ENCODE measurements around the gene ANKS1B. TPM values are rescaled to one million over a fixed set of nuclear protein-coding genes. Genes with fewer than 3 reads are reported as not detected.
"Not testable (repeated sequence)": the region's sequence is repeated elsewhere in the genome, so short reads cannot be mapped to it uniquely, and the experiment has no call there.

The ANKS1B gene
- total RNA-seq, 1 experiment from 2014 or later, result 0.11 TPM

- DNase-seq (ENCODE audit: low read depth), result no peak
These were observed 705.8 kb downstream of the ANKS1B start for GRCh38 chr12:99278899-99279298.

- no peak for DNase-seq (ENCODE audit: low read depth)
These were observed 707.0 kb downstream of the ANKS1B start for GRCh38 chr12:99277591-99278379.

- peak; percentile 31 for DNase-seq (ENCODE audit: low read depth)
These were observed 713.7 kb downstream of the ANKS1B start for GRCh38 chr12:99271071-99271470.

GRCh38 chr12:99267038-99267437 is 717.7 kb downstream of the ANKS1B start:
- DNase-seq (ENCODE audit: low read depth), result no peak

GRCh38 chr12:99265648-99266047 is 719.1 kb downstream of the ANKS1B start:
- DNase-seq (ENCODE audit: low read depth), result no peak

GRCh38 chr12:99261256-99261655 is 723.5 kb downstream of the ANKS1B start:
- no peak for DNase-seq (ENCODE audit: low read depth)

GRCh38 chr12:99260456-99260996 is 724.2 kb downstream of the ANKS1B start:
- no peak for DNase-seq (ENCODE audit: low read depth)

- no peak for DNase-seq (ENCODE audit: low read depth)
These were observed 725.4 kb downstream of the ANKS1B start for GRCh38 chr12:99259040-99259934.

- DNase-seq (ENCODE audit: low read depth), result no peak
These were observed 727.1 kb downstream of the ANKS1B start for GRCh38 chr12:99257672-99258071.

- no peak for DNase-seq (ENCODE audit: low read depth)
These were observed 731.7 kb downstream of the ANKS1B start for GRCh38 chr12:99253068-99253467.

- DNase-seq (ENCODE audit: low read depth), result no peak
These were observed 734.6 kb downstream of the ANKS1B start for GRCh38 chr12:99250091-99250490.

- DNase-seq (ENCODE audit: low read depth), result no peak
These were observed 735.2 kb downstream of the ANKS1B start for GRCh38 chr12:99249543-99249942.

- not testable (repeated sequence) for DNase-seq (ENCODE audit: low read depth)
These were observed 746.7 kb downstream of the ANKS1B start for GRCh38 chr12:99237907-99238538.

- no peak for DNase-seq (ENCODE audit: low read depth)
These were observed 749.4 kb downstream of the ANKS1B start for GRCh38 chr12:99235381-99235780.

GRCh38 chr12:99234702-99235101 is 750.0 kb downstream of the ANKS1B start:
- DNase-seq (ENCODE audit: low read depth), result no peak

GRCh38 chr12:99232324-99232723 is 752.4 kb downstream of the ANKS1B start:
- no peak for DNase-seq (ENCODE audit: low read depth)

- no peak for DNase-seq (ENCODE audit: low read depth)
These were observed 753.7 kb downstream of the ANKS1B start for GRCh38 chr12:99231031-99231430.

- no peak for DNase-seq (ENCODE audit: low read depth)
These were observed 760.5 kb downstream of the ANKS1B start for GRCh38 chr12:99224237-99224636.

- DNase-seq (ENCODE audit: low read depth), result no peak
These were observed 761.2 kb downstream of the ANKS1B start for GRCh38 chr12:99223579-99223978.

- no peak for DNase-seq (ENCODE audit: low read depth)
These were observed 771.7 kb downstream of the ANKS1B start for GRCh38 chr12:99213047-99213446.

- DNase-seq (ENCODE audit: low read depth), result no peak
These were observed 772.5 kb downstream of the ANKS1B start for GRCh38 chr12:99212275-99212674.

GRCh38 chr12:99205111-99205510 is 779.6 kb downstream of the ANKS1B start:
- no peak for DNase-seq (ENCODE audit: low read depth)
